SK-N-MC (cell line): ENCODE results near the gene TEX51.

Experiments
- EZH2 ChIP-seq: fragments of 200-600 bp; sonication (generic); IDR thresholded peaks from one replicate; pipeline ENCODE4 v1.6.1; 2017; ENCODE audit warnings: antibody characterized with exemption
- POLR2AphosphoS5 ChIP-seq: IDR thresholded peaks from 2 replicates; pipeline ENCODE4 v1.6.1; 2012; ENCODE audit warnings: mild to moderate bottlenecking, low read depth, low read length, borderline replicate concordance

- TF ChIP-seq EZH2 (no peak), POLR2AphosphoS5 (no peak)
Measured at GRCh38 chr2:126885751-126886210, 12.9 kb upstream of the TEX51 start.
